GM20000 (cell line): Measurements from ENCODE around the gene KLHL30.

Experiments
- DNase-seq: peaks from one replicate; pipeline ENCODE4 v3.0.0; 2012; ENCODE audit warnings: low spot score
- CTCF ChIP-seq: IDR thresholded peaks from 2 replicates; pipeline ENCODE4 v1.5.1; 2012; ENCODE audit warnings: mild to moderate bottlenecking, control low read depth; ENCODE audit errors: extremely low read depth, missing control alignments

The KLHL30 gene

GRCh38 chr2:238145851-238146250 is 7.4 kb downstream of the KLHL30 start:
- DNase-seq = no peak
- no peak for TF ChIP-seq CTCF

- no peak for TF ChIP-seq CTCF
Observed at GRCh38 chr2:238146884-238147544, 8.5 kb downstream of the KLHL30 start.

GRCh38 chr2:238148981-238149380 is 10.5 kb downstream of the KLHL30 start:
- no peak for TF ChIP-seq CTCF
- no peak for DNase-seq

More at GRCh38 chr2:238146884-238147544, 8.5 kb downstream of the KLHL30 start:
- DNase-seq = no peak

- TF ChIP-seq CTCF = no peak
- DNase-seq = no peak
Observed at GRCh38 chr2:238149841-238150572, 11.5 kb downstream of the KLHL30 start.

- no peak for TF ChIP-seq CTCF
- no peak for DNase-seq
Observed at GRCh38 chr2:238150686-238151085, 12.2 kb downstream of the KLHL30 start.

- TF ChIP-seq CTCF = no peak
- DNase-seq = no peak
Observed at GRCh38 chr2:238151205-238151604, 12.7 kb downstream of the KLHL30 start.

GRCh38 chr2:238151628-238152235 is 13.3 kb downstream of the KLHL30 start:
- DNase-seq = no peak
- TF ChIP-seq CTCF = no peak
